K562 (cell line): ENCODE data around the gene DSCAM. TPM values are rescaled to one million over a fixed set of nuclear protein-coding genes. Genes with fewer than 3 reads are reported as not detected.

Experiments used
- ATAC-seq: fragments of 200-7000 bp; cut with Tn5 transposase; 3 replicates; pipeline ENCODE4 v1.9.1; 2020; ENCODE audit warnings: moderate library complexity
- BruUV-seq: library from RNA; stranded (reverse); fragments of 400-500 nt; replicated peaks from 2 replicates; lab custom pipeline; 2021; lab: Mats Ljungman, UMichigan
- CTCF ChIA-PET: fragments of 300-600 bp; formaldehyde crosslinking; extraction: SDS; loops from one replicate; lab custom pipeline; 2021; ENCODE audit warnings: low intra/inter-chr PET ratio; lab: Yijun Ruan, JAX
- POLR2A ChIA-PET: fragments of 300-600, 350-650 bp; sonication (Branson Sonifier 250); formaldehyde crosslinking; extraction: SDS; loops from one replicate; lab custom pipeline; 2021; ENCODE audit warnings: antibody characterized with exemption, inconsistent platforms; lab: Yijun Ruan, JAX
- DNase-seq, 4 experiments: peaks; one replicate each; pipeline versions ENCODE4 v3.0.0 to v3.0.0-alpha.2; 2011 to 2018; ENCODE audit warnings: low spot score in 3 of 4, mixed read lengths in 3 of 4; ENCODE audit errors: extremely low read depth in 1 of 4
- FAIRE-seq: peaks from 2 replicates; lab custom pipeline; 2011; peaks lifted over from hg19 to GRCh38; lab: Jason Lieb, UNC
- H2AFZ ChIP-seq: 2 replicates; pipeline ENCODE4 v1.6.0; 2011; ENCODE audit warnings: low read depth, low read length, control low read depth, inconsistent platforms
- H3K27ac ChIP-seq: fragments of 200-600 bp; 3 replicates; pipeline ENCODE4 v1.8.0; 2011; ENCODE audit warnings: low read depth, mild to moderate bottlenecking, control low read depth, inconsistent platforms, low read length, moderate library complexity, mixed read lengths; ENCODE audit errors: extremely low read depth
- H3K27me3 ChIP-seq, 2 experiments: fragments of 300-600 bp in 1 of 2; 2 replicates in 1 of 2; 3 replicates in 1 of 2; pipeline versions ENCODE4 v1.6.0 to v1.8.0; 2011; ENCODE audit warnings: inconsistent platforms in 2 of 2, low read length in 2 of 2, mild to moderate bottlenecking in 1 of 2, mixed read lengths in 1 of 2, moderate library complexity in 1 of 2; ENCODE audit not compliant: control insufficient read depth in 2 of 2, insufficient read depth in 2 of 2
- H3K36me3 ChIP-seq: fragments of 300-600 bp; 3 replicates; pipeline ENCODE4 v1.8.0; 2011; ENCODE audit warnings: mild to moderate bottlenecking, low read length, inconsistent platforms; ENCODE audit not compliant: control insufficient read depth, insufficient read depth
- H3K4me1 ChIP-seq, 2 experiments: fragments of 200-600 bp in 1 of 2; replicated peaks in 1 of 2; 2 replicates in 1 of 2; 3 replicates in 1 of 2; pipeline versions ENCODE4 v1.5.1 to v1.8.0; 2011; ENCODE audit warnings: inconsistent platforms in 2 of 2, low read length in 2 of 2, mild to moderate bottlenecking in 1 of 2, mixed read lengths in 1 of 2, moderate library complexity in 1 of 2; ENCODE audit not compliant: control insufficient read depth in 2 of 2, insufficient read depth in 2 of 2
- H3K4me2 ChIP-seq: 2 replicates; pipeline ENCODE4 v1.6.1; 2011; ENCODE audit warnings: low read length, control low read depth, inconsistent platforms, mixed read lengths; ENCODE audit not compliant: insufficient read depth
- H3K4me3 ChIP-seq: fragments of 200-600 bp; sonication (generic), shearing (Covaris generic); 2 replicates; pipeline ENCODE4 v1.5.1; 2016; ENCODE audit warnings: control low read depth, inconsistent platforms
- H3K79me2 ChIP-seq: fragments of 200-600 bp; 3 replicates; pipeline ENCODE4 v1.8.0; 2011; ENCODE audit warnings: low read length, inconsistent platforms; ENCODE audit not compliant: control insufficient read depth, insufficient read depth
- H3K9ac ChIP-seq, 2 experiments: 2 replicates each; pipeline versions ENCODE4 v1.6.0 to v1.6.1; 2011; ENCODE audit warnings: low read depth in 2 of 2, low read length in 2 of 2, control low read depth in 1 of 2, inconsistent platforms in 1 of 2, mild to moderate bottlenecking in 1 of 2, mixed read lengths in 1 of 2; ENCODE audit not compliant: insufficient read depth in 1 of 2
- H3K9me1 ChIP-seq: one replicate; pipeline ENCODE4 v1.6.0; 2011; ENCODE audit warnings: inconsistent platforms, mild to moderate bottlenecking, low read length, moderate library complexity; ENCODE audit not compliant: control insufficient read depth, insufficient read depth
- H3K9me3 ChIP-seq: replicated peaks from 2 replicates; pipeline ENCODE4 v1.5.1; 2011; ENCODE audit warnings: low read depth, low read length, inconsistent platforms; ENCODE audit not compliant: control insufficient read depth, insufficient read depth
- H4K20me1 ChIP-seq: replicated peaks from 2 replicates; pipeline ENCODE4 v1.6.1; 2011; ENCODE audit warnings: low read length, inconsistent platforms, mixed read lengths; ENCODE audit not compliant: control insufficient read depth, insufficient read depth
- BHLHE40 ChIP-seq: IDR thresholded peaks from 2 replicates; pipeline ENCODE4 v1.6.1; 2011; ENCODE audit warnings: low read length, improper control_type of control experiment
- EGR1 ChIP-seq: fragments of 450-650 bp; conservative IDR thresholded peaks from 2 replicates; pipeline ENCODE4 v1.6.1; 2017; ENCODE audit warnings: mild to moderate bottlenecking
- EHMT2 ChIP-seq: fragments of 450-650 bp; IDR thresholded peaks from 2 replicates; pipeline ENCODE4 v1.6.1; 2018; ENCODE audit warnings: antibody characterized with exemption
- PCBP2 ChIP-seq: fragments of 200-400 bp; formaldehyde crosslinking; IDR thresholded peaks from 2 replicates; pipeline ENCODE4 v1.6.1; 2018; ENCODE audit warnings: low read length, low read depth, mild to moderate bottlenecking, moderate library complexity; ENCODE audit not compliant: poor library complexity, severe bottlenecking
- REST ChIP-seq, 2 experiments: fragments of 450-650 bp; formaldehyde crosslinking in 1 of 2; IDR thresholded peaks; 2 replicates each; pipeline versions ENCODE4 v1.4.0 to v1.6.1; 2014 to 2020; ENCODE audit warnings: mild to moderate bottlenecking in 2 of 2, borderline replicate concordance in 1 of 2, low read depth in 1 of 2
- TCF3 ChIP-seq: sonication (generic); formaldehyde crosslinking; IDR thresholded peaks from 2 replicates; pipeline ENCODE4 v1.4.0; 2020; ENCODE audit warnings: mild to moderate bottlenecking, missing genetic modification reagents
- ZNF282 ChIP-seq: sonication (generic); formaldehyde crosslinking; IDR thresholded peaks from 2 replicates; pipeline ENCODE4 v1.8.1; 2023; ENCODE audit warnings: missing genetic modification reagents
- WGBS: fragments of 100-300 bp; shearing (Covaris generic); methylation state at CpG from one replicate; pipeline ENCODE4 v1.1.6; 2016; ENCODE audit warnings: low coverage, mixed read lengths; ENCODE audit not compliant: insufficient coverage; ENCODE audit errors: missing lambda C conversion rate; 5-methylcytosine and 5-hydroxymethylcytosine counted together
- in situ Hi-C: fragments of 300-500 bp; cut with MboI; formaldehyde crosslinking; loops from 4 replicates; pipeline ENCODE4 v1.15.0; 2018; ENCODE audit warnings: inconsistent platforms, mixed read lengths
- intact Hi-C: fragments of 100-400 bp; cut with micrococcal nuclease; formaldehyde crosslinking; loops from 2 replicates; pipeline ENCODE4 v1.14.2; 2022
- polyA plus RNA-seq, 8 experiments: library from polyadenylated mRNA; depleted of rRNA in 4 of 8; stranded (reverse) in 5 of 8; unstranded in 3 of 8; fragments of >200 nt; fragmentation: Nextera tagmentation in 2 of 8; fragmentation: Illumina TruSeq in 1 of 8; extraction: Ambion mirVana in 2 of 8; extraction: Trizol in 1 of 8; gene quantifications; 2 replicates each; pipeline versions ENCODE4 v1.2.1 to v1.2.3, GENCODE V29; 2011 to 2014; ENCODE audit warnings: inconsistent platforms in 1 of 8, missing spikeins in 1 of 8
- total RNA-seq, 7 experiments: library from RNA; depleted of rRNA in 6 of 7; stranded (reverse); fragments of >200 nt in 6 of 7; fragmentation: Illumina TruSeq in 2 of 7; extraction: Trizol in 2 of 7; gene quantifications; 2 replicates each; pipeline versions ENCODE4 v1.2.1 to v1.2.3, GENCODE V29; 2011 to 2021; ENCODE audit warnings: low replicate concordance in 1 of 7
- TF ChIP-seq, protein P1 (sequence below), 2 experiments: fragments of 150-350 bp in 1 of 2; IDR thresholded peaks; 2 replicates each; pipeline ENCODE4 v1.6.1; 2012 to 2016; ENCODE audit warnings: low read depth in 2 of 2, low read length in 2 of 2, mild to moderate bottlenecking in 1 of 2, moderate library complexity in 1 of 2

Gene DSCAM
- total and polyA plus RNA-seq, 9 of the 15 experiments (the other 6 are each of a cell fraction or from before 2014, with no cell fraction given), result not detected

- Histone ChIP-seq H3K36me3 (no peaks in the 10 kb centered on the region), H3K4me1 (no peaks in the 10 kb centered on the region), H3K27ac (no peak overlapping the region), H3K9me1 (no peaks in the 10 kb centered on the region), H3K27me3 (no peaks in the 10 kb centered on the region), H3K79me2 (no peaks in the 10 kb centered on the region), H4K20me1 (no peaks in the 10 kb centered on the region), H3K9ac (no peak overlapping the region), H3K4me2 (no peak overlapping the region), H2AFZ (no peak overlapping the region), H3K9me3 (no peaks in the 10 kb centered on the region), H3K4me3 (no peak overlapping the region)
- DNase-seq (no peak), ATAC-seq (no peak), FAIRE-seq (no peak)
- POLR2A ChIA-PET, result no interaction called here
- in situ Hi-C loops, result no loop called here
- intact Hi-C loops, result no loop called here
- no TSS peak for BruUV-seq
- WGBS, result 3% methylated on average over 8 of the region's 8 CpGs
- CTCF ChIA-PET, result no interaction called here
- TF ChIP-seq TCF3 (CRISPR knock-in tag) (no peak), ZNF282 (no peak), EGR1 (no peak), EHMT2 (no peak), BHLHE40 (no peak), REST (IDR thresholded peaks at IDR 0.05; ENCODE audit: borderline replicate concordance) (no peak), REST (CRISPR knock-in tag; IDR thresholded peaks at IDR 0.05; ENCODE audit: low read depth) (no peak), PCBP2 (no peak)
- TF ChIP-seq, protein P1, sequence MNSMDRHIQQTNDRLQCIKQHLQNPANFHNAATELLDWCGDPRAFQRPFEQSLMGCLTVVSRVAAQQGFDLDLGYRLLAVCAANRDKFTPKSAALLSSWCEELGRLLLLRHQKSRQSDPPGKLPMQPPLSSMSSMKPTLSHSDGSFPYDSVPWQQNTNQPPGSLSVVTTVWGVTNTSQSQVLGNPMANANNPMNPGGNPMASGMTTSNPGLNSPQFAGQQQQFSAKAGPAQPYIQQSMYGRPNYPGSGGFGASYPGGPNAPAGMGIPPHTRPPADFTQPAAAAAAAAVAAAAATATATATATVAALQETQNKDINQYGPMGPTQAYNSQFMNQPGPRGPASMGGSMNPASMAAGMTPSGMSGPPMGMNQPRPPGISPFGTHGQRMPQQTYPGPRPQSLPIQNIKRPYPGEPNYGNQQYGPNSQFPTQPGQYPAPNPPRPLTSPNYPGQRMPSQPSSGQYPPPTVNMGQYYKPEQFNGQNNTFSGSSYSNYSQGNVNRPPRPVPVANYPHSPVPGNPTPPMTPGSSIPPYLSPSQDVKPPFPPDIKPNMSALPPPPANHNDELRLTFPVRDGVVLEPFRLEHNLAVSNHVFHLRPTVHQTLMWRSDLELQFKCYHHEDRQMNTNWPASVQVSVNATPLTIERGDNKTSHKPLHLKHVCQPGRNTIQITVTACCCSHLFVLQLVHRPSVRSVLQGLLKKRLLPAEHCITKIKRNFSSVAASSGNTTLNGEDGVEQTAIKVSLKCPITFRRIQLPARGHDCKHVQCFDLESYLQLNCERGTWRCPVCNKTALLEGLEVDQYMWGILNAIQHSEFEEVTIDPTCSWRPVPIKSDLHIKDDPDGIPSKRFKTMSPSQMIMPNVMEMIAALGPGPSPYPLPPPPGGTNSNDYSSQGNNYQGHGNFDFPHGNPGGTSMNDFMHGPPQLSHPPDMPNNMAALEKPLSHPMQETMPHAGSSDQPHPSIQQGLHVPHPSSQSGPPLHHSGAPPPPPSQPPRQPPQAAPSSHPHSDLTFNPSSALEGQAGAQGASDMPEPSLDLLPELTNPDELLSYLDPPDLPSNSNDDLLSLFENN (IDR thresholded peaks at IDR 0.05; ENCODE audit: low read depth in 2 of 2, low read length in 2 of 2), result no peak
These were observed 877.1 kb downstream of the DSCAM start for GRCh38 chr21:39969691-39970364.
